GM18870 (cell line): ENCODE measurements around the gene MRPL9.

ENCODE experiments used
- ATAC-seq: cut with Tn5 transposase; IDR thresholded peaks from one replicate; pipeline ENCODE4 v1.9.1; 2021; ENCODE audit warnings: moderate library complexity; ENCODE audit not compliant: unreplicated experiment

Gene MRPL9

DNA sequence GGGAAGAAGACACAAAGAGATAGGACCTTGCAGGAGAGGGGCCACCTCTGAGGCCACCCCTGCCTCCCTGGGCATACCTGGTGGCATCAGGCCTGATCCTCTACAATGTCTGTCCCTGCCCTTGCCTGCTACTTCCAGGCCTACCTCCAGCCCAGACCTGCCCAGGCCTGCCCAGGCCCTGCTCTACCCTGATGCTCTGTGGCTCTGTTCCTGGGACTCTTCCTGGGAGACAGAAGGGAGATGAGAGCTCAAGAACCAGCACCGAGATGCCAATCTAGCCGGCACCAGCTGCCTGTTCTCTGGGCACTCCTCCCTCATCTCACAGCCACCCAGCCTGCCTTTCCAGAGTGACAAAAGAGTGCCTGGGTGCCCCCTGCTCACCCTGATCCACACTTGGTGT, 49.4 kb downstream of the MRPL9 start:
- ATAC-seq = no peak

DNA sequence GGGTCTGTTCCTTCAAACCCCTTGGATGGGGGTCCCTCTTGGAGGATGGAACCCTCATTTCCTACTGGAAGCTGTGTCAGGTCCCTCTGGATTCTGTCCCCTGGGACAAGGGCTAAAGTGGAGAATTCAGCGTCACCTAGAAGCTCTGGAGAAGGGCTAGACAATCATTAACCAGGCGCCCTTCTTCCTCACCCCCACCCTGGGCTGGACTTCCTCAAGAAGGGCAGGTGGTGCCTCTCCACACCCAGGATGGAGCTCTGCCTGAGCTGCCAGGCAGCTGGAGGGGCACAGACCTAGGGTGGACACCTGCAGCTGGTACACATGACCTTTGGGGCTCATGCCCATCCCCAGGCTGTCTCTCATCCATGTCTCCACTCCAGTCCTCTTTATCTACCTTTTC, 50.3 kb downstream of the MRPL9 start:
- no peak for ATAC-seq

- ATAC-seq = no peak
Observed at GRCh38 chr1:151711951-151712350, 51.3 kb downstream of the MRPL9 start.

- no peak for ATAC-seq
Observed at GRCh38 chr1:151711044-151711800, 52.1 kb downstream of the MRPL9 start.

DNA sequence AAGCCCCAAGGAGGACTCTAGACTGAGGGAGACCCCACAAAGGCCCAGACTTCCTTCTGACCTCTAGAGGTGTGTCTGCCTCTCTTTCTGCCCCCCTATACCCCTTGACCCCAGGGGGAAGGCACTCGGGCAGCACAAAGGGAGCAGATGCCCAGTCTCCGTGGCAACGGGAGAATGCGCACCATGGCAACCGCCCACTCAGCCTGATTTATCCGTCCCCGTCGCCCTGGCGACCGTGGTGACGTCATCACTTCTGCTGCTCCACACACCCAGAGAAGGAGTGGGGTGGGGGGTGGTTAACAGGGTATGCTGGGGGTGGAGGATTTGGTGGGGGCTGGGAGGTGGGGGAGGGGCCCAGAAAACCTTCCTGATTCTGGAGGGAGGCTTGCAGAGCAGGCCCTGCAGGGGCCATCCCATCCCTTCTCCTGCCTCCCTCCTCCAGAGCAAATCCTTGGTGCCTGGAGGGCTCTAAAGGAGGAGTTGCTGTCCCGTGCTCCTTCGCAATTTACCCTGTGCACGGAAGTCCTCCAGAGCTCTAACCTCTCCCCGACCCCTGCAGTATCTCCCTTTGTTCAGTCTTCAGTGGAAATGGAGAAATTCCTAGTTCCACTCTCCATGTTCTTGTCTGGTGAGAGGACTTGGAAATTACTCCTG, 53.0 kb downstream of the MRPL9 start:
- ATAC-seq = no peak
